Ureter (tissue), 1 donor: ENCODE data around the gene PSENEN. TPM values are rescaled to one million over a fixed set of nuclear protein-coding genes. Genes with fewer than 3 reads are reported as not detected.
"Not testable (repeated sequence)": the region's sequence is repeated elsewhere in the genome, so short reads cannot be mapped to it uniquely, and the experiment has no call there.

Source experiments
- DNase-seq: peaks from one replicate; pipeline ENCODE4 v3.0.0-alpha.2; 2020; ENCODE audit warnings: low spot score
- total RNA-seq: library from RNA; stranded (reverse); gene quantifications from one replicate; pipeline ENCODE4 v1.2.4, GENCODE V29; 2023
- donor health status: DM: yes; HTN: yes; CAD: no.

PSENEN gene
- total RNA-seq, 1 donor from 2014 or later: 81.1 TPM

DNA sequence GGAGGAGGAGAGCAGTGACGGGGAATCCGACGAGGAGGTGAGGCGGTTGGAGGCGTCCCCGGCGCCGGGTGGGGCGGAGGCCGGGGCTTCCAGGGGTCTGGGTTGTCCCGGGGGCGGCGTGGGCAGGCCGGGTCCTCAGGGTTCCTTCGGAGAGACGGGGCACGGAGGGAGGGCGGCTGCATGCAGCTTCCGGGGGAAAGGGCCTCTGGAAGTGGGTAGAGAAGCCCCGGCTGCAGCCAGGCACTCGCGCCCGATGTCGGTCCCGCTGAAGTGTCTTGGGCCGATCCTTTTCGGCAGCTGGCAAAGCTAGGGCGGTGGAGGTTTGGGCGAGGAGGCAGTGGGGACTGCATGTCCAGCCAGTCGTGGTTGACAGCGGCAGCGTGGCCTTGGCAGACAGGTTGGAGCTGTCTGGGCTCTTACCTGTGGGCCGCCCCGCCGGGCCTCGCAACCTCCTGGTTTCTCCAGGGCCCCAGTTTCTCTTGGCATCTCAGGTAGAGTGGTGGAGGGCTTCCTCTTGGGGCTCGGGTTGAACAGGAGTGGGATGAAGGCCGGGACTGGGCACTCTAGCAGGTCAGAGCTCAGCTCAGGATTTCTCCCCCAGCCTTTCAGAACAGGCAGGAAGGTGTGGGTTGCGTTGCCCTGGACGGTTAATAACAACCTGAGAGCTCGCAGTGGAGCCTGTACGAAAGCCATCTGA is 27.0 kb upstream of the PSENEN start:
- DNase-seq: no peak

- no peak for DNase-seq
Observed at GRCh38 chr19:35719402-35720162, 25.9 kb upstream of the PSENEN start.

DNA sequence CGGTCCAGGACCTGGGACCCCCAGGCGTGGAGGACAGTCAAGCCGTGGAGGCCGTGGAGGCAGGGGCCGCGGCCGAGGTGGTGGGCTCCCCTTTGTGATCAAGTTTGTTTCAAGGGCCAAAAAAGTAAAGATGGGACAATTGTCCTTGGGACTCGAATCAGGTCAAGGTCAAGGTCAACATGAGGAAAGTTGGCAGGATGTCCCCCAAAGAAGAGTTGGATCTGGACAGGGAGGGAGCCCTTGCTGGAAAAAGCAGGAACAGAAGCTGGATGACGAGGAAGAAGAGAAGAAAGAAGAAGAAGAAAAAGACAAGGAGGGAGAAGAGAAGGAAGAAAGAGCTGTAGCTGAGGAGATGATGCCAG is 25.3 kb upstream of the PSENEN start:
- DNase-seq: no peak

DNA sequence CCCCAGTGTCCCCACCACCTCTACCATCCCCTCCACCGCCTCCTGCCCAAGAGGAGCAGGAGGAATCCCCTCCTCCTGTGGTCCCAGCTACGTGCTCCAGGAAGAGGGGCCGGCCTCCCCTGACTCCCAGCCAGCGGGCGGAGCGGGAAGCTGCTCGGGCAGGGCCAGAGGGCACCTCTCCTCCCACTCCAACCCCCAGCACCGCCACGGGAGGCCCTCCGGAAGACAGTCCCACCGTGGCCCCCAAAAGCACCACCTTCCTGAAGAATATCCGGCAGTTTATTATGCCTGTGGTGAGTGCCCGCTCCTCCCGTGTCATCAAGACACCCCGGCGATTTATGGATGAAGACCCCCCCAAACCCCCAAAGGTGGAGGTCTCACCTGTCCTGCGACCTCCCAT is 24.8 kb upstream of the PSENEN start:
- no peak for DNase-seq

DNA sequence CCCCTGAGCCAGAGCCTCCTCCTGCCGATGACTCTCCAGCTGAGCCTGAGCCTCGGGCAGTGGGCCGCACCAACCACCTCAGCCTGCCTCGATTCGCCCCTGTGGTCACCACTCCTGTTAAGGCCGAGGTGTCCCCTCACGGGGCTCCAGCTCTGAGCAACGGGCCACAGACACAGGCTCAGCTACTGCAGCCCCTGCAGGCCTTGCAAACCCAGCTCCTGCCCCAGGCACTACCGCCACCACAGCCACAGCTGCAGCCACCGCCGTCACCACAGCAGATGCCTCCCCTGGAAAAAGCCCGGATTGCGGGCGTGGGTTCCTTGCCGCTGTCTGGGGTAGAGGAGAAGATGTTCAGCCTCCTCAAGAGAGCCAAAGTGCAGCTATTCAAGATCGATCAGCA is 24.1 kb upstream of the PSENEN start:
- no peak for DNase-seq

GRCh38 chr19:35722461-35722860 is 23.0 kb upstream of the PSENEN start:
- DNase-seq: no peak

DNA sequence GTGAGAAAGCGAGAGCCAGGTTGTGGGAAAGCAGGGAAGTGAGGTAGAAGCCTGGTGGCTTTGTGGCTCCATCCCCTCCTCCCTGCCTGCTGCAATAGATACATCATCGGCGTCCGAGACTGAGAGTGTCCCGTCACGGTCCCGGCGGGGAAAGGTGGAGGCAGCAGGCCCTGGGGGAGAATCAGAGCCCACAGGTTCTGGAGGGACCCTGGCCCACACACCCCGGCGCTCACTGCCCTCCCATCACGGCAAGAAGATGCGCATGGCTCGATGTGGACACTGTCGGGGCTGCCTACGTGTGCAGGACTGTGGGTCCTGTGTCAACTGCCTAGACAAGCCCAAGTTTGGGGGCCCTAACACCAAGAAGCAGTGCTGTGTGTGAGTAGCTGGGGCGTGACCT is 22.6 kb upstream of the PSENEN start:
- no peak for DNase-seq

DNA sequence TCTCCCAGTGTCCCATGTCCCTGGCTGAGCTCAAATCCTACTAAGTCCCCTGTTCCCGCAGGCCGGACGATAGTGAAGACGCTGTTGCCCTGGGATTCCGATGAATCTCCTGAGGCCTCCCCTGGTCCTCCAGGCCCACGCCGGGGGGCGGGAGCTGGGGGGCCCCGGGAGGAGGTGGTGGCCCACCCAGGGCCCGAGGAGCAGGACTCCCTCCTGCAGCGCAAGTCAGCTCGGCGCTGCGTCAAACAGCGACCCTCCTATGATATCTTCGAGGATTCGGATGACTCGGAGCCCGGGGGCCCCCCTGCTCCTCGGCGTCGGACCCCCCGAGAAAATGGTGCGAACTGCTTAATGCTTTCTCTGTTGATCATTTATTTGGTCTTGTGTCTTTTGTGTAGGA is 21.8 kb upstream of the PSENEN start:
- no peak for DNase-seq

- not testable (repeated sequence) for DNase-seq
Observed at GRCh38 chr19:35724132-35724531, 21.3 kb upstream of the PSENEN start.

GRCh38 chr19:35724560-35724959 is 20.9 kb upstream of the PSENEN start:
- no peak for DNase-seq

- no peak for DNase-seq
Observed at GRCh38 chr19:35725216-35725861, 20.1 kb upstream of the PSENEN start.

DNA sequence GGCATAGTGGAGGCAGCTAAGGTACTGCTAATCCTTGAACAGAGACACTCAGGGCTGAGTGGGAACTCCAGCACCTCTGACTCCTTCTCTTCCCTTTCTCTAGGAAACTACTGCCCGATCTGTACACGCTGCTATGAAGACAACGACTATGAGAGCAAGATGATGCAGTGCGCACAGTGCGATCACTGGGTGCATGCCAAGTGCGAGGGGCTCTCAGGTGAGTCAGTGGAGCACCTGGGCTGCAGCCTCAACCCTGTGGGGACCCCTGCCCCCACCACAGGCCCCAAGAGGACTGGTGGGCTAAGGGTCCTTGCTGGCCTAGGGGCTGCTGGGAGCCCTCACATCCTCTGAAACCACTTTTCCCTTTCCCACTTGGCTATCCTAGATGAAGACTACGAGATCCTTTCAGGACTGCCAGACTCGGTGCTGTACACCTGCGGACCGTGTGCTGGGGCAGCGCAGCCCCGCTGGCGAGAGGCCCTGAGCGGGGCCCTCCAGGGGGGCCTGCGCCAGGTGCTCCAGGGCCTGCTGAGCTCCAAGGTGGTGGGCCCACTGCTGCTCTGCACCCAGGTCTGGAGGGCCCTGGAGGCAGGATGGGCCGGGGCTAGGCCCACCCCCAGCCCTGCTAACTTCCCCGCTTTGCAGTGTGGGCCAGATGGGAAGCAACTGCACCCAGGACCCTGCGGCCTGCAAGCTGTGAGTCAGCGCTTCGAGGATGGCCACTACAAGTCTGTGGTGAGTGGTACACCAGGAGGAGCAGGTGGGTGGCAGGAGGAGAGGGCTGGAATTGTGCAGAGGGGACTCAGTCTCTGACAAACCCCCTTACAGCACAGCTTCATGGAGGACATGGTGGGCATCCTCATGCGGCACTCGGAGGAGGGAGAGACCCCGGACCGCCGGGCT is 18.1 kb upstream of the PSENEN start:
- no peak for DNase-seq

DNA sequence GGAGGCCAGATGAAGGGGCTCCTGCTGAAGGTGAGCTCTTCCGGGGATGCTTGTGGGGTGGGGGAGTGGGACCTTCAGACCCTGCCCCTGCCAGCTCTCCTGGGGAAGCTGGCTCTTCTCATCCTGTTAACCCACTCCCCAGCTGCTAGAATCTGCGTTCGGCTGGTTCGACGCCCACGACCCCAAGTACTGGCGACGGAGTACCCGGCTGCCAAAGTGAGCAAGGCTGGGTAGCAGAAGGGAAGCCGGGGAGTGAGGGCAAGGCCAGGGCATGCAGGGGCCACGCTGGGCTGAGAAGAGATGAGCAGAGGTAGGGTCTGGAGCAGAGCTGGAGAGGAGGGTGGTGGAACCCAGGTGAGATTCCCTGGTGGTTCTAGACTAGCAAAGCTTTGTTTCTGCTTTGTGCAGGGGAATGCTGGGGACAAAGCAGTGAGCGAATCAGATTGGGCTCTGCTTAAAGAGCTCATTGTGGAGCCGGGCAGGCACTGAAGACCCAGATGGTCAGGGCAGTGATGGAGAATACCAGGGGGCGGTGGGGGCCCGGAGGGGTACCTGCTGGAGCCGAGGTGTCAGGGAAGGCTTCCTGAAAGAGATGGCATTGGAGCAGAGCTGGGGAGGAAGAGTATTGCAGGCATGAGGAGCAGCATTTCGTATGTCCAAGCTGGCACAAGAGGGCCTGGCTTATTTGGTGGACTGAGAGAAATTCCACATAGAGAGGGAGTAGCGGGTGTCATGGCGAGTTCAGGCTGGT is 17.3 kb upstream of the PSENEN start:
- no peak for DNase-seq

- no peak for DNase-seq
Observed at GRCh38 chr19:35729021-35729420, 16.4 kb upstream of the PSENEN start.

DNA sequence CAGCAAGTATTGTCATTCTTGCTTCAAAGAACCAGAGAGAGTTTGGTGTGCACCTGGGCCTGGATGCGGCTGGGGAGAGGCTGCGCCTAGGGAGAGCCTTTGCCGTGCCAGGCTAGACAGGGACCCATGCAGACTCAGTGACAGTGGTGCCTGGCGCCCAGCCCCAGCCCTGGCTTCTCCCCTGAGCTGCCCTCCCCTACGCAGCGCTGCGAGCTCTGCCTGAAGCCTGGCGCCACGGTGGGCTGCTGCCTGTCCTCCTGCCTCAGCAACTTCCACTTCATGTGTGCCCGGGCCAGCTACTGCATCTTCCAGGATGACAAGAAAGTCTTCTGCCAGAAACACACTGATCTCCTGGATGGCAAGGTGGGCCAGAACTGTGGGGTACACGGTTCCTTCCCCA is 15.7 kb upstream of the PSENEN start:
- DNase-seq: no peak

GRCh38 chr19:35730326-35730725 is 15.1 kb upstream of the PSENEN start:
- no peak for DNase-seq

- no peak for DNase-seq
Observed at GRCh38 chr19:35731353-35731752, 14.1 kb upstream of the PSENEN start.

GRCh38 chr19:35731779-35732405 is 13.6 kb upstream of the PSENEN start:
- DNase-seq: no peak

DNA sequence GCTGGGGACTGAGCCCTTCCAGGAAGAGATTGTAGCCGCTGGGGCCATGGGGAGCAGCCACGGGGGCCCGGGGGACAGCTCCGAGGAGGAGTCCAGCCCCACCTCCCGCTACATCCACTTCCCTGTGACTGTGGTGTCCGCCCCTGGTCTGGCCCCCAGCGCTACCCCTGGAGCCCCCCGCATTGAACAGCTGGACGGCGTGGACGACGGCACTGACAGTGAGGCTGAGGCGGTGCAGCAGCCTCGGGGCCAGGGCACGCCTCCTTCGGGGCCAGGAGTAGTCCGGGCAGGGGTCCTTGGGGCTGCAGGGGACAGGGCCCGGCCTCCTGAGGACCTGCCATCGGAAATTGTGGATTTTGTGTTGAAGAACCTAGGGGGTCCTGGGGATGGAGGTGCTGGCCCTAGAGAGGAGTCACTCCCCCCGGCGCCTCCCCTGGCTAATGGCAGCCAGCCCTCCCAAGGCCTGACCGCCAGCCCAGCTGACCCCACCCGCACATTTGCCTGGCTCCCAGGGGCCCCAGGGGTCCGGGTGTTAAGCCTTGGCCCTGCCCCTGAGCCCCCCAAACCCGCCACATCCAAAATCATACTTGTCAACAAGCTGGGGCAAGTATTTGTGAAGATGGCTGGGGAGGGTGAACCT is 12.8 kb upstream of the PSENEN start:
- no peak for DNase-seq
